Measurements from ENCODE around the gene PPP1CB.

GRCh38 chr2:28710545-28710944 lies 41.1 kb upstream of the PPP1CB start:
- TF ChIP-seq CTCF (IDR thresholded peaks at IDR 0.05) (no peak), POLR2A (IDR thresholded peaks at IDR 0.05) (no peak)

Measured in esophagus squamous epithelium (tissue), 4 donors.